Activated naive CD4-positive, alpha-beta T cell treated with anti-CD3 and anti-CD28 coated beads, Interleukin-2, amount 50 U/mL, for 72 hours (primary cell): ENCODE data around the gene WTIP. TPM values are rescaled to one million over a fixed set of nuclear protein-coding genes. Genes with fewer than 3 reads are reported as not detected.
A peak's percentile ranks its signal among the peaks of the same experiment; 100 is the strongest.

Experiments used
- ATAC-seq, 2 donors: fragments of 150-1000 bp; cut with Tn5 transposase; 2 replicates each; pipeline ENCODE4 v1.10.0; 2021; ENCODE audit warnings: mild to moderate bottlenecking in 2 of 2, moderate library complexity in 2 of 2
- DNase-seq, 2 donors: peaks; one replicate each; pipeline ENCODE4 v3.0.0; 2021 to 2022; ENCODE audit warnings: low spot score in 2 of 2
- H3K27ac Mint-ChIP-seq, 2 donors: one replicate each; pipeline ENCODE4 v1.8.0; 2022; ENCODE audit warnings: mild to moderate bottlenecking in 2 of 2, mixed read lengths in 2 of 2
- H3K36me3 Mint-ChIP-seq, 2 donors: one replicate each; pipeline ENCODE4 v1.8.0; 2022; ENCODE audit warnings: mixed read lengths in 2 of 2
- H3K9me3 Mint-ChIP-seq, 2 donors: one replicate each; pipeline ENCODE4 v1.8.0; 2022; ENCODE audit warnings: mixed read lengths in 2 of 2
- total RNA-seq, 2 donors: library from RNA; stranded (reverse); gene quantifications; one replicate each; pipeline ENCODE4 v1.2.3, GENCODE V29; 2022

Gene WTIP
- total RNA-seq, 2 donors from 2014 or later, result 0.33 to 1.6 TPM

DNA sequence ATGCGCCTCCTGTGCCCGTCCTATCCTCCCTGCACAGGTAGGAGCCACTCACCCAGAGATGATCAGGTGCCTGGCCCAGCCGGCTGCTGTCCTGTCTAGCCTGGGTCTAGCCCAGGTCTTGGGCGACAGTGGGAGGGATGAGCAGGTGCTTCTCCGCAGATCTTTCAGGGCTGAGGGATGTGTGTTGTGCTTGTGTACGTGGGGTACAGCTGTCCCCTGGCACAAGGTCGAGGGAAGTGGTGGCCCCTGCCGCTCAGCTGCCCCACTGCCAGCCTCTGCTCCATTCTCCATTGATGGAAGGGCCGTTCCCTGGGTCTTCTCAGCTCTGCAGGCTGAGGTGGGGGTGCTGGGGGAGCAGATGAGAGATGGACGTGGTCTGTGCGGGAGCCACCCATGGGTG lies 13.0 kb downstream of the WTIP start:
- Mint-ChIP-seq H3K36me3 (no peaks in the 10 kb centered on the region), H3K9me3 (no peaks in the 10 kb centered on the region), H3K27ac (no peak overlapping the region)
- ATAC-seq, result no peak
- DNase-seq, result no peak

GRCh38 chr19:34495416-34495815 lies 13.9 kb downstream of the WTIP start:
- DNase-seq (no peak), ATAC-seq (no peak)
- no peaks in the 10 kb centered on the region for H3K9me3 Mint-ChIP-seq
- no peak overlapping the region for H3K27ac Mint-ChIP-seq
- H3K36me3 Mint-ChIP-seq, result no peaks in the 10 kb centered on the region

GRCh38 chr19:34497112-34497805 lies 15.7 kb downstream of the WTIP start:
- ATAC-seq (no peak), DNase-seq (no peak)
- H3K27ac Mint-ChIP-seq, result no peak overlapping the region
- no peaks in the 10 kb centered on the region for H3K36me3 Mint-ChIP-seq
- H3K9me3 Mint-ChIP-seq, result no peaks in the 10 kb centered on the region

DNA sequence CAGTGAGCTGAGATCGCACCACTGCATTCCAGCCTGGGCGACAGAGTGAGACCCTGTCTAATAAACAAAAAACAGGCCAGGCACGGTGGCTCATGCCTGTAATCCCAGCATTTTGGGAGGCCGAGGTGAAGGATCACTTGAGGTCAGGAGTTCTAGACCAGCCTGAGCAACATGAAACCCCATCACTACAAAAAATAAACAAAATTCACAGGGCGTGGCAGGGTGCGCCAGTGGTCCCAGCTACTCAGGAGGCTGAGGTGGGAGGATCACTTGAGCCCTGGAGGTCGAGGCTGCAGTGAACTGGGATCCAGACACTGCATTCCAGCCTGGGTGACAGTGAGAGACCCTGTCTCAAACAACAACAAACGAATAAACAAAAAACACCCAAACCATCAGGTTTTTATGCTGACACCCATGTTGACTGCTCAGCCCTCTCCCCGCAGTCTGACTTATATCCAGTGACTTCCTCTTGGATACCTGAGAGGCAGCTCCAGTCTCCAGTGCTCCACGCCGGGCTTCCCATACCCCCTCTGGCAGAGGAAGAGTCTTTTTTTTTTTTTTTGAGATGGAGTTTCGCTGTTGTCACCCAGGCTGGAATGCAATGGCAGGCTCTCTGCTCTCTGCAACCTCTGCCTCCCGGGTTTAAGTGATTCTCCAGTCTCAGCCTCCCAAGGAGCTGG lies 17.7 kb downstream of the WTIP start:
- Mint-ChIP-seq H3K9me3 (no peaks in the 10 kb centered on the region), H3K36me3 (no peaks in the 10 kb centered on the region), H3K27ac (no peak overlapping the region)
- peak in 1 of 2 donors; percentile 23 for DNase-seq
- ATAC-seq, result no peak

GRCh38 chr19:34500656-34501120 lies 19.1 kb downstream of the WTIP start:
- H3K9me3 Mint-ChIP-seq, result no peaks in the 10 kb centered on the region
- no peak for ATAC-seq
- peak in 1 of 2 donors; percentile 45 for DNase-seq
- no peak overlapping the region for H3K27ac Mint-ChIP-seq
- H3K36me3 Mint-ChIP-seq, result no peaks in the 10 kb centered on the region

- no peaks in the 10 kb centered on the region for H3K9me3 Mint-ChIP-seq
- ATAC-seq (peak; percentile 92 to 94), DNase-seq (peak; percentile 90 to 97)
- no peaks in the 10 kb centered on the region for H3K36me3 Mint-ChIP-seq
- H3K27ac Mint-ChIP-seq, result no peak overlapping the region
Observed at GRCh38 chr19:34501339-34502320, 20.1 kb downstream of the WTIP start.

DNA sequence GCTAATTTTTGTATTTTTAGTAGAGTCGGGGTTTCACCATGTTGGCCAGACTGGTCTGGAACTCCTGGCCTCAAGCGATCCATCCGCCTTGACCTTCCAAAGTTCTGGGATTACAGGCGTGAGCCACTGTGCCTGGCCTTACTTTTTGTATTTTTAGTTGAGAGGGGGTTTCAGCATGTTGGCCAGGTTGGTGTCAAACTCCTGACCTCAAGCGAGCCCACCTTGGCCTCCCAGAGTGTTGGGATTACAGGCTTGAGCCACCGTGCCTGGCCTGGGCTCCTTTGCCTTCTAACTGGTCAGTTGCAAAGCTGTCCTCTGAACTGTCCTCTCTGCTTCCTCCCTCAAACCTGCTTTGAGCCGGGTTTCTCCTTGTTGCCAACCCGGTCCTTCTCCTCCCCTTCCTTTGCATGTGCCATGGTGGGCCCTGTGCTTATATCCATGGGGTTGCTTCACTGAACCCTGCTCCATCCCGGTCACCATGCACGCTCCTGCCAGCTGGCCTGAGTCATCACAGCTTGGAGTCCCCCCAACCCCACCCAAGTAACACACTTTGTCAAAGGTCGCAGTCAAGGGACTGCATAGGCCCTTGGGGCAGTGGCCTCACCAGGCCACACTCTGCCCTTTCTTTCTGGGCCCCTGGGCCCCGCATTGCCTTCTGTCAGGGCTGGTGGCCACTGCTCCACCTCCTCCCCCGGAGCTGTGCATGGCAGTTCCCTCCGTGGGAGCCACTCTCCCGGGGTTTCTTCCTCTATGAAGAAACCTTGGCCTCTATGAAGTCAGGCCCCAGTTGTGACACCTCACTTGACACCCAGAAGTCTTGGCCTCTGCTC lies 21.2 kb downstream of the WTIP start:
- Mint-ChIP-seq H3K27ac (no peak overlapping the region), H3K9me3 (no peaks in the 10 kb centered on the region), H3K36me3 (no peaks in the 10 kb centered on the region)
- DNase-seq (peak in 1 of 2 donors; percentile 28), ATAC-seq (no peak)

GRCh38 chr19:34503531-34504272 lies 22.1 kb downstream of the WTIP start:
- Mint-ChIP-seq H3K9me3 (no peaks in the 10 kb centered on the region), H3K27ac (no peak overlapping the region), H3K36me3 (no peaks in the 10 kb centered on the region)
- DNase-seq, result peak in 1 of 2 donors; percentile 52
- no peak for ATAC-seq

DNA sequence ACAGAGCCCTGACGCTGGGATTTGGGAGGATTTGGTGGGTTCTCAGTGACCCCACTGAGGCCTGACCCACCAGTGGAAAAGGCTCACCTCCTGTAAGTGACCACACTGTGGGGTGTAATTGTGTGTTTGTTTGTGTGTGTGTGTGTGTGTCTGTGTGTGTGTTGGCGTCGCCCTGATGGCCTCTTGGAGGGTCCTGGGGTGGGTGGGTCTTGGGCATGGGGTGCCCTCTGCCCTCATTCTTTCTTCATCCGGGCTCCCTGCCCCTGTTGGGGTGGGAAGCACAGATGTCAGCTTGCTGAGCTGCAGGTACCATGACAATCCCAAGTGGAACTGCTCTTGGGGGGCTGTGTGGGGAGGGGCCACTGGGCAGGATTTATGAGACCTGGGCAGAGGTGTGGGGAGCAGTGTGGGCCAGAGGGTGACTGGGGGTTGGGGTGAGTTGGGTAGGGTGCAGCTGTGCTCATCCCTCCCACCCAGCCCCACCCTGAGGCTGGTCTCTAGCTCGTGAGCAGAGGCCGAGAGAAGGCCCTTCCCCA lies 22.8 kb downstream of the WTIP start:
- Mint-ChIP-seq H3K9me3 (no peaks in the 10 kb centered on the region), H3K27ac (no peak overlapping the region), H3K36me3 (no peaks in the 10 kb centered on the region)
- DNase-seq (peak in 1 of 2 donors; percentile 34), ATAC-seq (no peak)

DNA sequence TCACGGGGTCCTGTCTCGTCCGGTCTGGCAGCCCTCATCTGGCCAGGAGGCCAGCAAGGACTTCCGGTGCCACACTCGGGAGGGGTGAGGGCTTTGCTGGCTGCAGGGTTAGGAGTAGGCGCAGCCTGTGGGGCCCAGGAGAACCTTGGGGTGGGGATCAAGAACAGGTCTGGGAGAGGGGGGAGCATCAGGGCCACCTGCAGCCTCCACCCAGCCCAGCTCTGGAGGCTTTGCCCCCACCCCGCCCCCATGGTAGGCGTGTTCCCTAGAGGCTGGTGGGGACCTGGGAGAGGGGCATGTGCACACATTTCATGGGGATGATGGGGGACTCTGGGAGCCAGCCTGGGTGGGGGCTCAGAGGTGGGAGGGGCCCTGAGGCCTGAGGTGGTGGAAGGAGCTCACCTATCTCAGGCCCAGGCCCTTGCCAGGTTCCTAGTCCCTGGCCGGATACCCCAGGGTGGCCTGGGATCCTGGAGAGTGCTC lies 23.3 kb downstream of the WTIP start:
- Mint-ChIP-seq H3K9me3 (no peaks in the 10 kb centered on the region), H3K27ac (no peak overlapping the region), H3K36me3 (no peaks in the 10 kb centered on the region)
- no peak for ATAC-seq
- peak in 1 of 2 donors; percentile 52 for DNase-seq

DNA sequence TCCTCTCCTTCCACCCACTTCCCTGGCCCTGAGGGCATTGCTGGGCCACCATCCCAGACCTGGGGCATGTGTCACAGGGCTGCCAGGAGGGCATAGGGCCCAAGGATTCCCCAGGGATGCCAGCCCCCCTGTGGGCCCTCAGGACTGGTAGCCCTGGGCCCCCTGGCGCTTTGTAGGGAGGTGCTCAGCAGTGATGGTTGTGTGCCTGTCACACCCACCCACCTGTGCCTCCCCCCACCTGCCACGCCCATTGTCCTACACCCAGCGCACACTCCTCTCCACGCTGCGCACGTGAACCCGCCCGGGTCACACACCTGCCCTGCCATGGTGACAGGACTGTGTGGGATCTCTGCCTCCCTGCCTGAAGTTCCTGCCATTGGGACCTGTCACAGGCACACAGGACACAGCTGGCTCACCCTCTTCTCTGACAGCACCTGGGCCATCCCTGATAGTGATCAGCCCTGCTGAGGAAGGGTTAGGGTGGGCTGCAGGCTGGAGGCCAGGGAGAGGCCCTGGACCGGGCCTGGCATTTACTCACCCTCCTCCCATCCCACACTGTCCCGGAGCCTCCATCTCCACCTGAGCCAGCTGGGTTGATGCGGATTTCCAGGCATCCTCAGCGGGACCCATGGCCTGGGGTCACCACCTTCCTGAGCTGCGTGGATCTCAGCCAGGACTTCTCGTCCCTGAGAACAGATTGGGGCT lies 23.9 kb downstream of the WTIP start:
- peak in 1 of 2 donors; percentile 42 for DNase-seq
- peaks cover 0 to under 1% of the 10 kb centered on the region in 2 donors for H3K9me3 Mint-ChIP-seq
- no peak for ATAC-seq
- no peak overlapping the region for H3K27ac Mint-ChIP-seq
- no peaks in the 10 kb centered on the region for H3K36me3 Mint-ChIP-seq

- no peak for ATAC-seq
- no peak overlapping the region for H3K27ac Mint-ChIP-seq
- H3K36me3 Mint-ChIP-seq, result no peaks in the 10 kb centered on the region
- peaks cover 5% of the 10 kb centered on the region in 2 donors for H3K9me3 Mint-ChIP-seq
- DNase-seq, result no peak
Observed at GRCh38 chr19:34506026-34506370, 24.4 kb downstream of the WTIP start.

GRCh38 chr19:34507414-34508067 lies 26.0 kb downstream of the WTIP start:
- Mint-ChIP-seq H3K27ac (no peak overlapping the region), H3K9me3 (peaks cover 7% of the 10 kb centered on the region in 2 donors), H3K36me3 (no peaks in the 10 kb centered on the region)
- ATAC-seq, result no peak
- no peak for DNase-seq

DNA sequence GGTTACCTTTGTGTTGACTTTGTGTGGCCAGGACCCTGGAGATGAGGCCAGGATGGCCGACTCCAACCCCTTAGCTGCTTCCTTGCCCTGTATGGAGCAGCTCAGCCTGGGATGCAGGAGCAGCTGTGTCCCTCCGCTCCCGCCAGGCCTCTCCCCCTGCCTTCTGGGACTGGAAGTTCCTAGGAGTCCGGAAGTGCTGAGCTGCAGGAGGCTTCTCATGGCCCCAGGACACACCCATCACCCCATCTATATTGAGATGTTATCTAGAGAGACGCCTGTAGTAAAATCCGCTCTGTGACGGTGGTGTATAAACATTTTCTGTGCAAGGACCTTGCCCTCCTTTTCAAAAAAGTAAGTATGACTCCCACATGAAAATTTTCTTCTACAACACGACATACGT lies 27.0 kb downstream of the WTIP start:
- H3K27ac Mint-ChIP-seq, result no peak overlapping the region
- DNase-seq, result no peak
- peaks cover 7% of the 10 kb centered on the region in 2 donors for H3K9me3 Mint-ChIP-seq
- no peaks in the 10 kb centered on the region for H3K36me3 Mint-ChIP-seq
- ATAC-seq, result no peak
